Panc1 (cell line): ENCODE data around the gene BDH2.

Experiments
- POLR2AphosphoS5 ChIP-seq: IDR thresholded peaks from 2 replicates; pipeline ENCODE4 v1.6.1; 2012; ENCODE audit warnings: mild to moderate bottlenecking, low read depth, low read length, moderate library complexity
- SIN3A ChIP-seq: IDR thresholded peaks from 2 replicates; pipeline ENCODE4 v1.6.1; 2012; ENCODE audit warnings: low read depth, mild to moderate bottlenecking, low read length, moderate library complexity, borderline replicate concordance; ENCODE audit not compliant: insufficient read depth
- TCF7L2 ChIP-seq: IDR thresholded peaks from 2 replicates; pipeline ENCODE4 v1.6.1; 2011; ENCODE audit warnings: mild to moderate bottlenecking, low read depth, low read length, inconsistent platforms
- TF ChIP-seq, protein P1 (sequence below): fragments of 450-650 bp; IDR thresholded peaks from 2 replicates; pipeline ENCODE4 v1.5.1; 2017; ENCODE audit warnings: mild to moderate bottlenecking
- TF ChIP-seq, protein P2 (sequence below), 2 experiments: IDR thresholded peaks; 2 replicates each; pipeline ENCODE4 v1.6.1; 2011 to 2012; ENCODE audit warnings: low read depth in 2 of 2, control low read depth in 1 of 2, low read length in 1 of 2, mild to moderate bottlenecking in 1 of 2, moderate library complexity in 1 of 2; ENCODE audit not compliant: insufficient read depth in 1 of 2

DNA sequence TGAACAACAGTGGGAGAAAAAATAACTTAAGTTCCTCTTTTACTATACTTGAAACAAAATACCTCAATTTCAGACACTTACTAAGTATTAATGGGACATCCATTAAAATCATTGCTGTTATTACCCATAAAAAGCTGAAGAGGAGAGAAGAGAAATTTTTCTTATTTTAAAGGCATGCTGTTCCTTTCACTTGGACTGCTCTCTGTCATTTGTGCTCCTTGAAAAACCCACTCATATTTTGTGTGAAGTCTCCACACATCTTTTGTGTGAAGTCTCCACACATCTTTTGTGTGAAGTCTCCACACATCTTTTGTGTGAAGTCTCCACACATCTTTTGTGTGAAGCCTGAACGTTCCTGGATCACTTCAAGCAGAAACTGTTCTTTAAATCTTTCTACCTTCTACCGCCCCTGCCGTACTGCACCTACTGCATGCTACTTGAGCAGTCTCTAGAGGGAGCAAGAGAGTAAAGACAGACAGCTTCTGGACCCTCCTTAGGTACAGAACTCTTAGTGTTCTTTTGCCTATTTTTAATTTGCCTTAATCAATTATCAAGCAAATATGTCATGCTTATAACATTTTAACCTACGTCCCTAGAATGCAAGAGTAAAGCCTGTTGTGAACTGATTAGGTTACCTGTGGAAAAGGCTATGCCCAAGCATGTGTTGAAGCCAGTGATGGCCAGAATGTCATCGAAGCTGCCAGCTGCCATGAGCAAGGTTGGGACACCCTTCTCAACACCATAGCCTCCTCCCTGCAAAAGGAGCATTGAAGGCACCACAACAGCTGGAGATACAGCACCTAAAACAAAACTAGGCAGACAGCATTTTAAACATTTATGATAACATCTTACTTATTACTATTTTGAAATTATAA lies 53.0 kb downstream of the BDH2 start:
- TF ChIP-seq POLR2AphosphoS5: no peak
- TF ChIP-seq, protein P1, sequence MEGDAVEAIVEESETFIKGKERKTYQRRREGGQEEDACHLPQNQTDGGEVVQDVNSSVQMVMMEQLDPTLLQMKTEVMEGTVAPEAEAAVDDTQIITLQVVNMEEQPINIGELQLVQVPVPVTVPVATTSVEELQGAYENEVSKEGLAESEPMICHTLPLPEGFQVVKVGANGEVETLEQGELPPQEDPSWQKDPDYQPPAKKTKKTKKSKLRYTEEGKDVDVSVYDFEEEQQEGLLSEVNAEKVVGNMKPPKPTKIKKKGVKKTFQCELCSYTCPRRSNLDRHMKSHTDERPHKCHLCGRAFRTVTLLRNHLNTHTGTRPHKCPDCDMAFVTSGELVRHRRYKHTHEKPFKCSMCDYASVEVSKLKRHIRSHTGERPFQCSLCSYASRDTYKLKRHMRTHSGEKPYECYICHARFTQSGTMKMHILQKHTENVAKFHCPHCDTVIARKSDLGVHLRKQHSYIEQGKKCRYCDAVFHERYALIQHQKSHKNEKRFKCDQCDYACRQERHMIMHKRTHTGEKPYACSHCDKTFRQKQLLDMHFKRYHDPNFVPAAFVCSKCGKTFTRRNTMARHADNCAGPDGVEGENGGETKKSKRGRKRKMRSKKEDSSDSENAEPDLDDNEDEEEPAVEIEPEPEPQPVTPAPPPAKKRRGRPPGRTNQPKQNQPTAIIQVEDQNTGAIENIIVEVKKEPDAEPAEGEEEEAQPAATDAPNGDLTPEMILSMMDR: peak; percentile 77
- no peak for TF ChIP-seq TCF7L2
- TF ChIP-seq, protein P2, sequence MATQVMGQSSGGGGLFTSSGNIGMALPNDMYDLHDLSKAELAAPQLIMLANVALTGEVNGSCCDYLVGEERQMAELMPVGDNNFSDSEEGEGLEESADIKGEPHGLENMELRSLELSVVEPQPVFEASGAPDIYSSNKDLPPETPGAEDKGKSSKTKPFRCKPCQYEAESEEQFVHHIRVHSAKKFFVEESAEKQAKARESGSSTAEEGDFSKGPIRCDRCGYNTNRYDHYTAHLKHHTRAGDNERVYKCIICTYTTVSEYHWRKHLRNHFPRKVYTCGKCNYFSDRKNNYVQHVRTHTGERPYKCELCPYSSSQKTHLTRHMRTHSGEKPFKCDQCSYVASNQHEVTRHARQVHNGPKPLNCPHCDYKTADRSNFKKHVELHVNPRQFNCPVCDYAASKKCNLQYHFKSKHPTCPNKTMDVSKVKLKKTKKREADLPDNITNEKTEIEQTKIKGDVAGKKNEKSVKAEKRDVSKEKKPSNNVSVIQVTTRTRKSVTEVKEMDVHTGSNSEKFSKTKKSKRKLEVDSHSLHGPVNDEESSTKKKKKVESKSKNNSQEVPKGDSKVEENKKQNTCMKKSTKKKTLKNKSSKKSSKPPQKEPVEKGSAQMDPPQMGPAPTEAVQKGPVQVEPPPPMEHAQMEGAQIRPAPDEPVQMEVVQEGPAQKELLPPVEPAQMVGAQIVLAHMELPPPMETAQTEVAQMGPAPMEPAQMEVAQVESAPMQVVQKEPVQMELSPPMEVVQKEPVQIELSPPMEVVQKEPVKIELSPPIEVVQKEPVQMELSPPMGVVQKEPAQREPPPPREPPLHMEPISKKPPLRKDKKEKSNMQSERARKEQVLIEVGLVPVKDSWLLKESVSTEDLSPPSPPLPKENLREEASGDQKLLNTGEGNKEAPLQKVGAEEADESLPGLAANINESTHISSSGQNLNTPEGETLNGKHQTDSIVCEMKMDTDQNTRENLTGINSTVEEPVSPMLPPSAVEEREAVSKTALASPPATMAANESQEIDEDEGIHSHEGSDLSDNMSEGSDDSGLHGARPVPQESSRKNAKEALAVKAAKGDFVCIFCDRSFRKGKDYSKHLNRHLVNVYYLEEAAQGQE (IDR thresholded peaks at IDR 0.05; ENCODE audit: insufficient read depth in 1 of 2, low read depth in 2 of 2, low read length in 1 of 2): no peak
- TF ChIP-seq SIN3A: no peak
